GM12878 (cell line): ENCODE results near the gene WSCD2. TPM values are rescaled to one million over a fixed set of nuclear protein-coding genes. Genes with fewer than 3 reads are reported as not detected.

Source experiments
- ATF3 ChIP-seq: IDR thresholded peaks from 2 replicates; pipeline ENCODE4 v1.6.1; 2011; ENCODE audit warnings: low read depth, mild to moderate bottlenecking, low read length, moderate library complexity, borderline replicate concordance; ENCODE audit errors: extremely low read depth
- BCLAF1 ChIP-seq: fragments of 450-650 bp; IDR thresholded peaks from 2 replicates; pipeline ENCODE4 v1.6.1; 2017; ENCODE audit warnings: antibody characterized with exemption, mild to moderate bottlenecking, moderate library complexity
- MLLT1 ChIP-seq: fragments of 450-650 bp; IDR thresholded peaks from 2 replicates; pipeline ENCODE4 v1.6.1; 2016; ENCODE audit warnings: mild to moderate bottlenecking
- NFYB ChIP-seq: IDR thresholded peaks from 2 replicates; pipeline ENCODE4 v1.6.1; 2011; ENCODE audit warnings: low read depth, mild to moderate bottlenecking, low read length, improper control_type of control experiment, moderate library complexity; ENCODE audit not compliant: insufficient read depth
- ZBTB33 ChIP-seq: fragments of 450-650 bp; IDR thresholded peaks from 2 replicates; pipeline ENCODE4 v1.6.1; 2017; ENCODE audit warnings: mild to moderate bottlenecking
- ZNF687 ChIP-seq: fragments of 450-650 bp; IDR thresholded peaks from 2 replicates; pipeline ENCODE4 v1.6.1; 2017; ENCODE audit warnings: mild to moderate bottlenecking, moderate library complexity
- polyA plus RNA-seq, 11 experiments: library from polyadenylated mRNA; depleted of rRNA in 4 of 11; unstranded in 6 of 11; stranded (reverse) in 5 of 11; fragments of >200 nt; fragmentation: Nextera tagmentation in 4 of 11; fragmentation: Illumina TruSeq in 1 of 11; extraction: Ambion mirVana in 4 of 11; extraction: Trizol in 1 of 11; gene quantifications; 1 replicate in 1 of 11; 2 replicates in 10 of 11; pipeline versions ENCODE4 v1.2.1 to v1.2.3, GENCODE V29; 2011 to 2016; ENCODE audit warnings: inconsistent platforms in 2 of 11, missing spikeins in 2 of 11, low read depth in 1 of 11
- total RNA-seq, 4 experiments: library from RNA; depleted of rRNA in 3 of 4; stranded (reverse); fragments of >200 nt in 3 of 4; fragmentation: Illumina TruSeq in 1 of 4; extraction: Trizol in 1 of 4; gene quantifications; 2 replicates each; pipeline versions ENCODE4 v1.2.1 to v1.2.3, GENCODE V29; 2013 to 2021

The WSCD2 gene
- total and polyA plus RNA-seq, 10 of the 15 experiments (the other 5 are each of a cell fraction or from before 2014, with no cell fraction given): 0.41 TPM; not detected in 9

GRCh38 chr12:108240027-108240785 is 111.1 kb downstream of the WSCD2 start (continued):
- TF ChIP-seq NFYB: no peak
- TF ChIP-seq ZBTB33: no peak
- no peak for TF ChIP-seq MLLT1
- TF ChIP-seq BCLAF1: no peak
- TF ChIP-seq ZNF687: no peak
- no peak for TF ChIP-seq ATF3
- TF ChIP-seq, all 136 proteins: peak for 0
